Stimulated activated naive B cell treated with anti-CD40 and anti-IgM and Interleukin-4, amounts not matched to agents 10 μg/mL and 1 μg/mL and 100 μg/mL, for 72 hours (primary cell): ENCODE measurements around the gene ACR.

ENCODE experiments used
- ATAC-seq, 2 donors: fragments of 150-1000 bp; cut with Tn5 transposase; replicated peaks; 2 replicates each; pipeline ENCODE4 v1.10.0; 2021; ENCODE audit warnings: moderate library complexity in 1 of 2
- DNase-seq: peaks from one replicate; pipeline ENCODE4 v3.0.0; 2021
- H3K27ac Mint-ChIP-seq: one replicate; pipeline ENCODE4 v1.8.0; 2022; ENCODE audit warnings: mild to moderate bottlenecking, mixed read lengths
- H3K27me3 Mint-ChIP-seq, 2 donors: one replicate each; pipeline ENCODE4 v1.8.0; 2022; ENCODE audit warnings: mixed read lengths in 2 of 2
- H3K36me3 Mint-ChIP-seq, 2 donors: one replicate each; pipeline ENCODE4 v1.8.0; 2022; ENCODE audit warnings: mixed read lengths in 2 of 2, mild to moderate bottlenecking in 1 of 2
- H3K4me1 Mint-ChIP-seq, 2 donors: one replicate each; pipeline ENCODE4 v1.8.0; 2022; ENCODE audit warnings: mixed read lengths in 2 of 2, mild to moderate bottlenecking in 1 of 2
- H3K4me3 Mint-ChIP-seq, 2 donors: one replicate each; pipeline ENCODE4 v1.8.0; 2022; ENCODE audit warnings: mild to moderate bottlenecking in 2 of 2, mixed read lengths in 2 of 2, moderate library complexity in 1 of 2
- H3K9me3 Mint-ChIP-seq, 2 donors: one replicate each; pipeline ENCODE4 v1.8.0; 2022; ENCODE audit warnings: mixed read lengths in 2 of 2, mild to moderate bottlenecking in 1 of 2

Gene ACR

GRCh38 chr22:50718352-50718709, 19.7 kb upstream of the ACR start:
- Mint-ChIP-seq H3K4me1 (no peaks in the 10 kb centered on the region), H3K36me3 (no peaks in the 10 kb centered on the region), H3K9me3 (no peaks in the 10 kb centered on the region), H3K27ac (no peak overlapping the region), H3K27me3 (peaks cover 0 to 6% of the 10 kb centered on the region in 2 donors), H3K4me3 (no peak overlapping the region)
- ATAC-seq: no peak
- DNase-seq: no peak

- Mint-ChIP-seq H3K4me1 (peaks cover 8 to 13% of the 10 kb centered on the region in 2 donors), H3K9me3 (no peaks in the 10 kb centered on the region), H3K36me3 (no peaks in the 10 kb centered on the region), H3K27ac (no peak overlapping the region), H3K4me3 (no peak overlapping the region), H3K27me3 (peaks cover 0 to 6% of the 10 kb centered on the region in 2 donors)
- ATAC-seq (no peak), DNase-seq (no peak)
Observed at GRCh38 chr22:50719814-50720300, 18.1 kb upstream of the ACR start.

GRCh38 chr22:50720301-50721256, 17.4 kb upstream of the ACR start:
- Mint-ChIP-seq H3K4me1 (peaks cover 10 to 13% of the 10 kb centered on the region in 2 donors), H3K4me3 (no peak overlapping the region), H3K9me3 (no peaks in the 10 kb centered on the region), H3K36me3 (no peaks in the 10 kb centered on the region), H3K27ac (no peak overlapping the region), H3K27me3 (peaks cover 0 to 6% of the 10 kb centered on the region in 2 donors)
- DNase-seq (no peak), ATAC-seq (no peak)

- no peaks in the 10 kb centered on the region for H3K36me3 Mint-ChIP-seq
- no peak overlapping the region for H3K27ac Mint-ChIP-seq
- H3K4me3 Mint-ChIP-seq: no peak overlapping the region
- peaks cover 0 to 2% of the 10 kb centered on the region in 2 donors for H3K27me3 Mint-ChIP-seq
- peaks cover 10 to 13% of the 10 kb centered on the region in 2 donors for H3K4me1 Mint-ChIP-seq
- no peak for DNase-seq
- ATAC-seq: no peak
- no peaks in the 10 kb centered on the region for H3K9me3 Mint-ChIP-seq
Observed at GRCh38 chr22:50721257-50721844, 16.7 kb upstream of the ACR start.

GRCh38 chr22:50722048-50722701, 15.8 kb upstream of the ACR start:
- Mint-ChIP-seq H3K27me3 (no peaks in the 10 kb centered on the region), H3K27ac (no peak overlapping the region), H3K9me3 (no peaks in the 10 kb centered on the region), H3K36me3 (no peaks in the 10 kb centered on the region), H3K4me1 (peaks cover 10 to 13% of the 10 kb centered on the region in 2 donors), H3K4me3 (no peak overlapping the region)
- ATAC-seq (no peak), DNase-seq (no peak)

GRCh38 chr22:50722716-50723428, 15.1 kb upstream of the ACR start:
- Mint-ChIP-seq H3K36me3 (no peaks in the 10 kb centered on the region), H3K27ac (no peak overlapping the region), H3K27me3 (no peaks in the 10 kb centered on the region), H3K4me3 (no peak overlapping the region), H3K9me3 (no peaks in the 10 kb centered on the region), H3K4me1 (peaks cover 10 to 13% of the 10 kb centered on the region in 2 donors)
- no peak for ATAC-seq
- DNase-seq: no peak

GRCh38 chr22:50723991-50724390, 14.0 kb upstream of the ACR start:
- H3K36me3 Mint-ChIP-seq: no peaks in the 10 kb centered on the region
- peak; percentile 87 to 94 for ATAC-seq

GRCh38 chr22:50724616-50725015, 13.4 kb upstream of the ACR start:
- no peak for DNase-seq
- Mint-ChIP-seq H3K36me3 (no peaks in the 10 kb centered on the region), H3K27ac (no peak overlapping the region), H3K9me3 (no peaks in the 10 kb centered on the region), H3K4me3 (no peak overlapping the region), H3K27me3 (no peaks in the 10 kb centered on the region), H3K4me1 (peaks cover 12 to 17% of the 10 kb centered on the region in 2 donors)
- no peak for ATAC-seq

More at GRCh38 chr22:50723991-50724390, 14.0 kb upstream of the ACR start:
- H3K27me3 Mint-ChIP-seq: no peaks in the 10 kb centered on the region
- DNase-seq: peak; percentile 8
- peaks cover 10 to 13% of the 10 kb centered on the region in 2 donors for H3K4me1 Mint-ChIP-seq
- H3K9me3 Mint-ChIP-seq: no peaks in the 10 kb centered on the region
- H3K4me3 Mint-ChIP-seq: no peak overlapping the region
- no peak overlapping the region for H3K27ac Mint-ChIP-seq

GRCh38 chr22:50725597-50725996, 12.4 kb upstream of the ACR start:
- H3K27ac Mint-ChIP-seq: no peak overlapping the region
- DNase-seq (no peak), ATAC-seq (no peak)
- no peaks in the 10 kb centered on the region for H3K36me3 Mint-ChIP-seq
- no peaks in the 10 kb centered on the region for H3K27me3 Mint-ChIP-seq
- H3K4me1 Mint-ChIP-seq: peaks cover 13 to 18% of the 10 kb centered on the region in 2 donors
- no peak overlapping the region for H3K4me3 Mint-ChIP-seq
- no peaks in the 10 kb centered on the region for H3K9me3 Mint-ChIP-seq

- Mint-ChIP-seq H3K4me3 (no peak overlapping the region), H3K27ac (no peak overlapping the region), H3K36me3 (no peaks in the 10 kb centered on the region), H3K9me3 (no peaks in the 10 kb centered on the region), H3K4me1 (peaks cover 13 to 18% of the 10 kb centered on the region in 2 donors), H3K27me3 (no peaks in the 10 kb centered on the region)
- DNase-seq (no peak), ATAC-seq (no peak)
Observed at GRCh38 chr22:50726643-50727340, 11.2 kb upstream of the ACR start.

- Mint-ChIP-seq H3K27ac (no peak overlapping the region), H3K4me1 (peaks cover 16 to 18% of the 10 kb centered on the region in 2 donors), H3K27me3 (no peaks in the 10 kb centered on the region), H3K9me3 (no peaks in the 10 kb centered on the region), H3K36me3 (no peaks in the 10 kb centered on the region), H3K4me3 (no peak overlapping the region)
- ATAC-seq (no peak), DNase-seq (no peak)
Observed at GRCh38 chr22:50727678-50728522, 10.1 kb upstream of the ACR start.

- Mint-ChIP-seq H3K4me3 (no peak overlapping the region), H3K36me3 (no peaks in the 10 kb centered on the region), H3K27me3 (no peaks in the 10 kb centered on the region), H3K9me3 (no peaks in the 10 kb centered on the region), H3K27ac (no peak overlapping the region), H3K4me1 (peaks cover 17 to 18% of the 10 kb centered on the region in 2 donors)
- no peak for DNase-seq
- ATAC-seq: no peak
Observed at GRCh38 chr22:50728523-50728931, 9.5 kb upstream of the ACR start.
